ENCODE measurements around the gene EPHX1. TPM values are rescaled to one million over a fixed set of nuclear protein-coding genes. Genes with fewer than 3 reads are reported as not detected.

The EPHX1 gene
- total RNA-seq, 2 donors from 2014 or later, result 151 to 232 TPM

DNA sequence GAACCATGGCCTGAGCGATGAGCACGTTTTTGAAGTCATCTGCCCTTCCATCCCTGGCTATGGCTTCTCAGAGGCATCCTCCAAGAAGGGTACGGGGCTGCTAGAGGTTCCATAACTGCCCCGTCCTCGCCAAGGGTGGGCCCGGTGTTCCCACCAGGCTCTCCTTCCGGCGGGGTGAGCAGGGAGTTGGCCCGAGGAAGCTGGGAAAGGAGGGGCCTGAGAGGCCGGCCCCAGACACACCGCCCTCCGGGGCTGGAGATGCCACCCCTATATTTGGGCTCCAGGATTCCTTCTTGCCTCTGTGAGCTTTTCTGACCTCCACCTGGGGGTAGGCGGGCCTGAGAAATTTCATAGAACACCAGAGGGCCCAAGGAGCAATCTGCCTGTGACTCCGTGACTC, 28.9 kb downstream of the EPHX1 start:
- WGBS, result 87% methylated on average over 14 of the region's 14 CpGs
- Histone ChIP-seq H3K27ac (no peak overlapping the region), H3K36me3 (no peaks in the 10 kb centered on the region), H3K4me1 (replicated peaks) (peaks cover 7% of the 10 kb centered on the region), H3K9me3 (no peaks in the 10 kb centered on the region), H3K4me3 (no peak overlapping the region), H3K27me3 (replicated peaks; ENCODE audit: insufficient read depth) (no peaks in the 10 kb centered on the region)
- TF ChIP-seq, protein P1, sequence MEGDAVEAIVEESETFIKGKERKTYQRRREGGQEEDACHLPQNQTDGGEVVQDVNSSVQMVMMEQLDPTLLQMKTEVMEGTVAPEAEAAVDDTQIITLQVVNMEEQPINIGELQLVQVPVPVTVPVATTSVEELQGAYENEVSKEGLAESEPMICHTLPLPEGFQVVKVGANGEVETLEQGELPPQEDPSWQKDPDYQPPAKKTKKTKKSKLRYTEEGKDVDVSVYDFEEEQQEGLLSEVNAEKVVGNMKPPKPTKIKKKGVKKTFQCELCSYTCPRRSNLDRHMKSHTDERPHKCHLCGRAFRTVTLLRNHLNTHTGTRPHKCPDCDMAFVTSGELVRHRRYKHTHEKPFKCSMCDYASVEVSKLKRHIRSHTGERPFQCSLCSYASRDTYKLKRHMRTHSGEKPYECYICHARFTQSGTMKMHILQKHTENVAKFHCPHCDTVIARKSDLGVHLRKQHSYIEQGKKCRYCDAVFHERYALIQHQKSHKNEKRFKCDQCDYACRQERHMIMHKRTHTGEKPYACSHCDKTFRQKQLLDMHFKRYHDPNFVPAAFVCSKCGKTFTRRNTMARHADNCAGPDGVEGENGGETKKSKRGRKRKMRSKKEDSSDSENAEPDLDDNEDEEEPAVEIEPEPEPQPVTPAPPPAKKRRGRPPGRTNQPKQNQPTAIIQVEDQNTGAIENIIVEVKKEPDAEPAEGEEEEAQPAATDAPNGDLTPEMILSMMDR (IDR thresholded peaks at IDR 0.05), result no peak
- TF ChIP-seq POLR2AphosphoS5 (IDR thresholded peaks at IDR 0.05) (no peak), POLR2A (IDR thresholded peaks at IDR 0.05) (no peak)
- DNase-seq (ENCODE audit: low spot score), result no peak
- intact Hi-C loops (cut with DNase I), result no loop called here

DNA sequence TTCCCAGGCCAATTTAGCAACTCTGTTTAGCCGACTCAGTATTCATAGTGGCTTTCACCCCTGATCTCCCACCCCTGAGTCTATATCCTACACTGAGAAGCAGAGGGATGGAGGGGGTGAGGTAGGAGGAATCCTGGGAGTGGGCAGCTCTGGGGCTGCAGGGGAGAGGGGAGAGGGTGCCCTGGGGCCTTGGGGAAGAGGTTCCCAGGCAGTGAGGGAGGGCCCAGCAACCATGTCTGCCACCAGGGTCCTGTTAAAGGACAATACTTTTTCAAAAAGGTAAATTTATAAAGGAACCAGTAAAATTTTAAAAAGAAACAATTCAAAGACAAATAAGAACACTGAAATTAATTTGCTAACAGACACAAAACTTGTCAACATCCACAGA, 30.3 kb downstream of the EPHX1 start:
- Histone ChIP-seq H3K4me3 (no peak overlapping the region), H3K27me3 (replicated peaks; ENCODE audit: insufficient read depth) (no peaks in the 10 kb centered on the region), H3K9me3 (no peaks in the 10 kb centered on the region), H3K27ac (no peak overlapping the region), H3K36me3 (no peaks in the 10 kb centered on the region), H3K4me1 (replicated peaks) (no peaks in the 10 kb centered on the region)
- intact Hi-C loops (cut with DNase I), result loop anchor here (10.0 kb wide), 1 partner anchor 285 kb away; no protein-coding TSS in a partner anchor
- WGBS, result 100% methylated on average over 1 of the region's 1 CpG
- TF ChIP-seq POLR2A (IDR thresholded peaks at IDR 0.05), result no peak
- TF ChIP-seq, protein P1 (IDR thresholded peaks at IDR 0.05), result no peak
- no peak for TF ChIP-seq POLR2AphosphoS5 (IDR thresholded peaks at IDR 0.05)
- DNase-seq (ENCODE audit: low spot score), result no peak

DNA sequence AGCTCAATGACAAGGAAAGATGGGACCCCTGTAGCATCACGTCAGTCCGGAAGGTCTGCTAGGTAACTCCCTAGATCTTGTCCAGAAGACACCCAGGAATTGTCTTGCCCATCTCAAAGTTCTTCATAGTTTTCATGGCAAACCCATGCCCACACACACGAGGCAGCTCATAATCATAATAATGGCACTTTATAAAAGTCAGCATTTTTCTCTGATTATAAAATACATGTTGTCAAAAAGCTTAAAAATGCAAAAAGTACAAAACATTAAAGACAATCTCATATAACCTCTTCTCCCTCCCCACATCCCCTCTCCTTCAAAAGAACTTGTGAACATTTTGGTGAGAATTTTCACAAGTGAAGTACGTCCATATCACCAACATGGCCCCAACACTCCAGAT, 30.8 kb downstream of the EPHX1 start:
- Histone ChIP-seq H3K9me3 (no peaks in the 10 kb centered on the region), H3K4me3 (no peak overlapping the region), H3K4me1 (replicated peaks) (no peaks in the 10 kb centered on the region), H3K27ac (no peak overlapping the region), H3K36me3 (no peaks in the 10 kb centered on the region), H3K27me3 (replicated peaks; ENCODE audit: insufficient read depth) (no peaks in the 10 kb centered on the region)
- TF ChIP-seq, protein P1 (IDR thresholded peaks at IDR 0.05), result no peak
- TF ChIP-seq POLR2A (IDR thresholded peaks at IDR 0.05) (no peak), POLR2AphosphoS5 (IDR thresholded peaks at IDR 0.05) (no peak)
- DNase-seq (ENCODE audit: low spot score), result no peak
- WGBS, result 89% methylated on average over 4 of the region's 4 CpGs
- intact Hi-C loops (cut with DNase I), result loop anchor here (10.0 kb wide), 1 partner anchor 286 kb away; no protein-coding TSS in a partner anchor

DNA sequence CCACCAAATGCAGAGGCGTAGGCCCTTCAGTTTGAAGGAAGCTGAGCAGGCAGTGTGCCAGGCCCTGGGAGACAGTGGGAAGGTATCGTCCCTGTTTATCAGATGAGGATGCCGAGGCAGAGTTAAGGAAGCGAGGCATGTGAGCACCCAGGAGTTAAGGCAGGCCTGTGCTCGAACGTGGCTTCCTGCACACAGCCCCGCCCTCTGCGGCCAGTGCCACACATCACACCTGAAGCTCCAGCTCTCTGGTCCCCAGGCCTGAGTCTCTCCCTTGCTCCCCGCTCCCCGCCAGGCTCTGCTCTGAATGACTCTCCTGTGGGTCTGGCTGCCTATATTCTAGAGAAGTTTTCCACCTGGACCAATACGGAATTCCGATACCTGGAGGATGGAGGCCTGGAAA, 32.1 kb downstream of the EPHX1 start:
- Histone ChIP-seq H3K4me3 (no peak overlapping the region), H3K27ac (no peak overlapping the region), H3K27me3 (replicated peaks; ENCODE audit: insufficient read depth) (no peaks in the 10 kb centered on the region), H3K36me3 (peaks cover 6 to 7% of the 10 kb centered on the region in 2 donors), H3K4me1 (replicated peaks) (no peaks in the 10 kb centered on the region), H3K9me3 (no peaks in the 10 kb centered on the region)
- 71% methylated on average over 12 of the region's 12 CpGs for WGBS
- DNase-seq (ENCODE audit: low spot score), result no peak
- intact Hi-C loops (cut with DNase I), result loop anchor here (10.0 kb wide), 1 partner anchor 287 kb away; no protein-coding TSS in a partner anchor
- TF ChIP-seq POLR2A (IDR thresholded peaks at IDR 0.05) (no peak), POLR2AphosphoS5 (IDR thresholded peaks at IDR 0.05) (no peak)
- TF ChIP-seq, protein P1 (IDR thresholded peaks at IDR 0.05), result no peak

DNA sequence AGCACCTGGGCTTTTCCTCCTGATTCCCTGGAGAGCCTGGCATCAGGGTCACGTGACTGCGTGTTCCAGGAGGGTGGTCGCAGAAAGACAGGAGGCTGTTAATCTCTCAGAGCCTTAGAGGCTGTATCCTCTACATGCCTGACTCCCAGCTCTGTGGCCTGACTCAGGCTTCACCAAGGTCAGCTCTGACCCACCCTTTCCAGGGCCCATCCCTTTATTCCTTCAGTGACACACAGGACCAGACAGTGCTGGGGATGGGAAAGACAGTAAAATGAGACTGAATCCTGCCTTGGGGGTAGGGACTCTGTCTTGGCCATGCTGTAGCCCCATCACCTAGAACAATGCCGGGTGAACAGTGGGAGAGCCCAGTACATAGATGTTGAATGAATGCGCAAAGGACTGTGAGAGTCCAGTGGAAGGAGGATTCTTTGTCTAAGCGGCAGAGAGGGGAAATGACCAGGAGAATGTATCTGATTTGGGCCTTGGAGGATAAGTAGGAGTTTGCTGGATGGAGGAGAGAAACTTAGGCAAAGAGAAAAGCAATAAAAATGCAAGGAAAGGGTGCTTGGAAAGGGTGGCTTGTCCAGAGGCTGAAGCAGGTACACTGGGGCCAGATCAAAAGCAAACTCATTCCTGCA, 33.0 kb downstream of the EPHX1 start:
- no peak overlapping the region for H3K4me3 ChIP-seq
- intact Hi-C loops (cut with DNase I), result loop anchor here (10.0 kb wide), 1 partner anchor 288 kb away; no protein-coding TSS in a partner anchor
- no peaks in the 10 kb centered on the region for H3K9me3 ChIP-seq
- H3K27ac ChIP-seq, result no peak overlapping the region
- no peak for TF ChIP-seq POLR2AphosphoS5 (IDR thresholded peaks at IDR 0.05)
- TF ChIP-seq, protein P1 (IDR thresholded peaks at IDR 0.05), result no peak
- no peak for TF ChIP-seq POLR2A (IDR thresholded peaks at IDR 0.05)
- peaks cover 6 to 7% of the 10 kb centered on the region in 2 donors for H3K36me3 ChIP-seq
- no peaks in the 10 kb centered on the region for H3K4me1 ChIP-seq (replicated peaks)
- no peaks in the 10 kb centered on the region for H3K27me3 ChIP-seq (replicated peaks; ENCODE audit: insufficient read depth)
- DNase-seq (ENCODE audit: low spot score), result no peak
- WGBS, result 89% methylated on average over 6 of the region's 6 CpGs
